Nephron (organoid): ENCODE measurements around the gene NCAM1.
A peak's percentile ranks its signal among the peaks of the same experiment; 100 is the strongest.

ENCODE experiments used
- H3K27ac Mint-ChIP-seq, 3 experiments: 2 replicates each; pipeline ENCODE4 v1.8.0; 2020; ENCODE audit warnings: mixed read lengths in 3 of 3, mild to moderate bottlenecking in 2 of 3, moderate library complexity in 1 of 3
- H3K27me3 Mint-ChIP-seq: 2 replicates; pipeline ENCODE4 v1.8.0; 2021; ENCODE audit warnings: low read depth, mild to moderate bottlenecking, moderate library complexity, mixed read lengths
- H3K36me3 Mint-ChIP-seq: 2 replicates; pipeline ENCODE4 v1.8.0; 2020; ENCODE audit warnings: low read depth, mixed read lengths
- H3K4me1 Mint-ChIP-seq: 2 replicates; pipeline ENCODE4 v1.8.0; 2020; ENCODE audit warnings: mixed read lengths
- H3K4me3 Mint-ChIP-seq, 3 experiments: 2 replicates each; pipeline ENCODE4 v1.8.0; 2020; ENCODE audit warnings: mild to moderate bottlenecking in 3 of 3, mixed read lengths in 3 of 3, moderate library complexity in 2 of 3
- H3K9me3 Mint-ChIP-seq: 2 replicates; pipeline ENCODE4 v1.8.0; 2020; ENCODE audit warnings: mixed read lengths
- CTCF ChIP-seq, 3 experiments: fragments of 200-600 bp; sonication (generic); IDR thresholded peaks; one replicate each; pipeline ENCODE4 v1.5.0; 2021; ENCODE audit warnings: antibody characterized with exemption in 3 of 3; ENCODE audit not compliant: unreplicated experiment in 3 of 3

The NCAM1 gene

GRCh38 chr11:113159988-113160807 lies 199.0 kb downstream of the NCAM1 start:
- Mint-ChIP-seq H3K4me1 (peaks cover 46% of the 10 kb centered on the region), H3K27ac (peak overlapping the region; percentile 88 to 92 (median 92)), H3K4me3 (peak overlapping the region in 1 of 3 experiments; percentile 72), H3K27me3 (no peaks in the 10 kb centered on the region), H3K9me3 (no peaks in the 10 kb centered on the region), H3K36me3 (peaks cover 8% of the 10 kb centered on the region)
- no peak for TF ChIP-seq CTCF (IDR thresholded peaks at IDR 0.05; ENCODE audit: unreplicated experiment in 3 of 3)

- H3K36me3 Mint-ChIP-seq, result peaks cover 8% of the 10 kb centered on the region
- peaks cover 46% of the 10 kb centered on the region for H3K4me1 Mint-ChIP-seq
- H3K4me3 Mint-ChIP-seq, result peak overlapping the region in 2 of 3 experiments; percentile 59 to 72
- no peaks in the 10 kb centered on the region for H3K27me3 Mint-ChIP-seq
- peak overlapping the region; percentile 88 to 92 (median 92) for H3K27ac Mint-ChIP-seq
- TF ChIP-seq CTCF (IDR thresholded peaks at IDR 0.05; ENCODE audit: unreplicated experiment in 3 of 3), result no peak
- no peaks in the 10 kb centered on the region for H3K9me3 Mint-ChIP-seq
These were observed 199.5 kb downstream of the NCAM1 start for GRCh38 chr11:113160808-113161124.

GRCh38 chr11:113161711-113162591 lies 200.7 kb downstream of the NCAM1 start:
- Mint-ChIP-seq H3K4me3 (peak overlapping the region in 2 of 3 experiments; percentile 28 to 46), H3K27ac (peak overlapping the region; percentile 88 to 92 (median 92)), H3K36me3 (peaks cover 12% of the 10 kb centered on the region), H3K9me3 (no peaks in the 10 kb centered on the region), H3K27me3 (no peaks in the 10 kb centered on the region), H3K4me1 (peaks cover 56% of the 10 kb centered on the region)
- no peak for TF ChIP-seq CTCF (IDR thresholded peaks at IDR 0.05; ENCODE audit: unreplicated experiment in 3 of 3)

GRCh38 chr11:113162592-113162962 lies 201.4 kb downstream of the NCAM1 start:
- no peaks in the 10 kb centered on the region for H3K27me3 Mint-ChIP-seq
- TF ChIP-seq CTCF (IDR thresholded peaks at IDR 0.05; ENCODE audit: unreplicated experiment in 3 of 3), result peak in 2 of 3 experiments; percentile 19 to 23

GRCh38 chr11:113163291-113164030 lies 202.2 kb downstream of the NCAM1 start:
- Mint-ChIP-seq H3K4me3 (peak overlapping the region in 1 of 3 experiments; percentile 11), H3K4me1 (peaks cover 68% of the 10 kb centered on the region)

More at GRCh38 chr11:113162592-113162962, 201.4 kb downstream of the NCAM1 start:
- peaks cover 14% of the 10 kb centered on the region for H3K36me3 Mint-ChIP-seq
- peak overlapping the region; percentile 88 to 92 (median 92) for H3K27ac Mint-ChIP-seq
- peaks cover 62% of the 10 kb centered on the region for H3K4me1 Mint-ChIP-seq
- H3K9me3 Mint-ChIP-seq, result no peaks in the 10 kb centered on the region
- H3K4me3 Mint-ChIP-seq, result peak overlapping the region in 1 of 3 experiments; percentile 19

More at GRCh38 chr11:113163291-113164030, 202.2 kb downstream of the NCAM1 start:
- Mint-ChIP-seq H3K36me3 (peaks cover 12% of the 10 kb centered on the region), H3K27me3 (no peaks in the 10 kb centered on the region), H3K27ac (peak overlapping the region; percentile 67 to 92 (median 88)), H3K9me3 (no peaks in the 10 kb centered on the region)
- no peak for TF ChIP-seq CTCF (IDR thresholded peaks at IDR 0.05; ENCODE audit: unreplicated experiment in 3 of 3)
